HFFc6 (cell line): ENCODE measurements around the gene RNPS1. TPM values are rescaled to one million over a fixed set of nuclear protein-coding genes. Genes with fewer than 3 reads are reported as not detected.
A peak's percentile ranks its signal among the peaks of the same experiment; 100 is the strongest.
"Not testable (repeated sequence)": the region's sequence is repeated elsewhere in the genome, so short reads cannot be mapped to it uniquely, and the experiment has no call there.

Experiments
- DNase-seq: peaks from one replicate; pipeline ENCODE4 v3.0.0-alpha.2; 2018
- H3K27ac Mint-ChIP-seq: 2 replicates; pipeline ENCODE4 v1.8.0; 2020; ENCODE audit warnings: mild to moderate bottlenecking, mixed read lengths
- H3K27me3 Mint-ChIP-seq: 2 replicates; pipeline ENCODE4 v1.8.0; 2021; ENCODE audit warnings: mild to moderate bottlenecking, moderate library complexity, mixed read lengths; ENCODE audit not compliant: insufficient read depth
- H3K36me3 Mint-ChIP-seq: 2 replicates; pipeline ENCODE4 v1.8.0; 2021; ENCODE audit warnings: low read depth, mixed read lengths
- H3K4me1 Mint-ChIP-seq: 2 replicates; pipeline ENCODE4 v1.8.0; 2020; ENCODE audit warnings: low read depth, mixed read lengths
- H3K4me3 Mint-ChIP-seq: 2 replicates; pipeline ENCODE4 v1.8.0; 2020; ENCODE audit warnings: mild to moderate bottlenecking, moderate library complexity, mixed read lengths
- H3K9me3 Mint-ChIP-seq: 2 replicates; pipeline ENCODE4 v1.8.0; 2020; ENCODE audit warnings: mild to moderate bottlenecking, mixed read lengths
- CTCF ChIP-seq: fragments of 200-600 bp; sonication (generic); IDR thresholded peaks from 2 replicates; pipeline ENCODE4 v1.5.0; 2021; ENCODE audit warnings: antibody characterized with exemption, mild to moderate bottlenecking
- total RNA-seq, 6 experiments: library from RNA; stranded (reverse); fragmentation: NEBNext Ultra II Directional; extraction: Animal tissue kit (Norgen Biotek cat#: 25700); gene quantifications; 2 replicates in 1 of 6; 3 replicates in 5 of 6; pipeline ENCODE4 v1.2.3, GENCODE V29; 2021

Gene RNPS1
- total RNA-seq, 6 experiments from 2014 or later: 127 to 163 (median 140) TPM

GRCh38 chr16:2273484-2273883 is 5.6 kb upstream of the RNPS1 start:
- no peak overlapping the region; the same call in 1 of the 2 replicates for H3K27ac Mint-ChIP-seq
- DNase-seq: no peak
- H3K9me3 Mint-ChIP-seq: no peaks in the 10 kb centered on the region
- no peaks in the 10 kb centered on the region for H3K36me3 Mint-ChIP-seq
- no peak for TF ChIP-seq CTCF
- H3K4me1 Mint-ChIP-seq: peaks cover 10% of the 10 kb centered on the region
- no peak overlapping the region for H3K4me3 Mint-ChIP-seq
- H3K27me3 Mint-ChIP-seq: peaks cover 2% of the 10 kb centered on the region; the same call in 1 of the 2 replicates

GRCh38 chr16:2271848-2272461 is 4.0 kb upstream of the RNPS1 start:
- DNase-seq: no peak
- no peak overlapping the region for H3K27ac Mint-ChIP-seq
- H3K4me1 Mint-ChIP-seq: peaks cover 11% of the 10 kb centered on the region
- no peak for TF ChIP-seq CTCF
- no peaks in the 10 kb centered on the region for H3K9me3 Mint-ChIP-seq
- H3K4me3 Mint-ChIP-seq: no peak overlapping the region
- no peaks in the 10 kb centered on the region for H3K27me3 Mint-ChIP-seq
- H3K36me3 Mint-ChIP-seq: peaks cover 2% of the 10 kb centered on the region; the same call in 1 of the 2 replicates

- Mint-ChIP-seq H3K9me3 (no peaks in the 10 kb centered on the region), H3K4me3 (no peak overlapping the region), H3K27me3 (no peaks in the 10 kb centered on the region), H3K4me1 (peaks cover 22% of the 10 kb centered on the region), H3K36me3 (peaks cover 9% of the 10 kb centered on the region), H3K27ac (no peak overlapping the region)
- no peak for TF ChIP-seq CTCF
- no peak for DNase-seq
Measured at GRCh38 chr16:2270588-2271470, 2.9 kb upstream of the RNPS1 start.

- H3K4me1 Mint-ChIP-seq: peaks cover 30% of the 10 kb centered on the region
- no peak overlapping the region for H3K27ac Mint-ChIP-seq
- no peaks in the 10 kb centered on the region for H3K27me3 Mint-ChIP-seq
- peak overlapping the region; percentile 91; the same call in 1 of the 2 replicates for H3K4me3 Mint-ChIP-seq
- no peak for DNase-seq
- TF ChIP-seq CTCF: peak; percentile 43
- H3K9me3 Mint-ChIP-seq: no peaks in the 10 kb centered on the region
- peaks cover 13% of the 10 kb centered on the region for H3K36me3 Mint-ChIP-seq
Measured at GRCh38 chr16:2270070-2270462, 2.1 kb upstream of the RNPS1 start.

GRCh38 chr16:2267505-2267912 is 417 bp downstream of the RNPS1 start:
- peaks cover 42% of the 10 kb centered on the region for H3K4me1 Mint-ChIP-seq
- peaks cover 29% of the 10 kb centered on the region for H3K36me3 Mint-ChIP-seq
- H3K9me3 Mint-ChIP-seq, DNase-seq, H3K27me3 Mint-ChIP-seq: not testable (repeated sequence)
- peak overlapping the region; percentile 97 for H3K27ac Mint-ChIP-seq
- peak overlapping the region; percentile 91 for H3K4me3 Mint-ChIP-seq

- not testable (repeated sequence) for H3K9me3 Mint-ChIP-seq, H3K27me3 Mint-ChIP-seq
- peak; percentile 3 for DNase-seq
- H3K4me3 Mint-ChIP-seq: peak overlapping the region; percentile 91
- H3K4me1 Mint-ChIP-seq: peaks cover 42% of the 10 kb centered on the region
- H3K27ac Mint-ChIP-seq: peak overlapping the region; percentile 97
- peaks cover 35% of the 10 kb centered on the region for H3K36me3 Mint-ChIP-seq
Measured at GRCh38 chr16:2266887-2267286, 1.0 kb downstream of the RNPS1 start.

- H3K9me3 Mint-ChIP-seq, DNase-seq, H3K4me3 Mint-ChIP-seq, H3K27me3 Mint-ChIP-seq: not testable (repeated sequence)
- H3K4me1 Mint-ChIP-seq: peaks cover 32% of the 10 kb centered on the region
- H3K27ac Mint-ChIP-seq: peak overlapping the region; percentile 23; the same call in 1 of the 2 replicates
- peaks cover 41% of the 10 kb centered on the region for H3K36me3 Mint-ChIP-seq
Measured at GRCh38 chr16:2263026-2263425, 4.9 kb downstream of the RNPS1 start.
